ENCODE results near the gene LRRK1. TPM values are rescaled to one million over a fixed set of nuclear protein-coding genes. Genes with fewer than 3 reads are reported as not detected.

LRRK1 gene
- total and polyA plus RNA-seq, 2 of the 13 experiments (the other 11 are each of a cell fraction or from before 2014, with no cell fraction given) = 0.13 to 1.2 TPM

- TF ChIP-seq CTCF (CRISPR knock-in tag; IDR thresholded peaks at IDR 0.05) (no peak), ZNF609 (CRISPR knock-in tag; IDR thresholded peaks at IDR 0.05; ENCODE audit: borderline replicate concordance) (peak; percentile 54; the same call in 1 of the 2 replicates), ZBTB49 (CRISPR knock-in tag; IDR thresholded peaks at IDR 0.05; ENCODE audit: borderline replicate concordance) (no peak), FOXP4 (CRISPR knock-in tag; IDR thresholded peaks at IDR 0.05) (0 out of 2 replicates have a peak, but pooled peaks have one; percentile 5), YY1 (IDR thresholded peaks at IDR 0.05; ENCODE audit: insufficient read depth, insufficient replicate concordance, low read depth, low read length) (peak; percentile 20), HOMEZ (CRISPR knock-in tag; IDR thresholded peaks at IDR 0.05; ENCODE audit: low read depth) (no peak), RXRA (CRISPR knock-in tag; IDR thresholded peaks at IDR 0.05) (peak; percentile 56; the same call in 1 of the 2 replicates), SRSF9 (IDR thresholded peaks at IDR 0.05; ENCODE audit: borderline replicate concordance, insufficient read depth, low read depth, low read length, poor library complexity, severe bottlenecking) (no peak), PAF1 (CRISPR knock-in tag; IDR thresholded peaks at IDR 0.05) (no peak), HNRNPL (IDR thresholded peaks at IDR 0.05; ENCODE audit: low read depth, low read length) (peak; percentile 90), CHD4 (IDR thresholded peaks at IDR 0.05; ENCODE audit: borderline replicate concordance, low read length) (0 out of 2 replicates have a peak, but pooled peaks have one; percentile 29), ZFY (CRISPR knock-in tag; IDR thresholded peaks at IDR 0.05) (0 out of 2 replicates have a peak, but pooled peaks have one; percentile 22), SMAD1 (CRISPR knock-in tag; IDR thresholded peaks at IDR 0.05; ENCODE audit: borderline replicate concordance, low read depth) (peak; percentile 13; the same call in 1 of the 2 replicates), MED13 (CRISPR knock-in tag; IDR thresholded peaks at IDR 0.05) (no peak)
Measured at GRCh38 chr15:101063891-101064794, 145.0 kb downstream of the LRRK1 start (continued).
